ENCODE results near the gene CDK2AP2.

CDK2AP2 gene

GRCh38 chr11:67503119-67504004 lies 4.6 kb downstream of the CDK2AP2 start:
- no peak for DNase-seq (ENCODE audit: low read depth in 3 of 3)

- DNase-seq (ENCODE audit: low read depth in 3 of 3) = no peak
Observed at GRCh38 chr11:67502328-67502979, 5.5 kb downstream of the CDK2AP2 start.

- no peak for DNase-seq (ENCODE audit: low read depth in 3 of 3)
Observed at GRCh38 chr11:67501854-67502253, 6.1 kb downstream of the CDK2AP2 start.

- DNase-seq (ENCODE audit: low read depth in 3 of 3) = no peak
Observed at GRCh38 chr11:67500831-67501715, 6.9 kb downstream of the CDK2AP2 start.

- no peak for DNase-seq (ENCODE audit: low read depth in 3 of 3)
Observed at GRCh38 chr11:67500484-67500821, 7.5 kb downstream of the CDK2AP2 start.

GRCh38 chr11:67499808-67500483 lies 8.0 kb downstream of the CDK2AP2 start:
- DNase-seq (ENCODE audit: low read depth in 3 of 3) = no peak

GRCh38 chr11:67498544-67498972 lies 9.4 kb downstream of the CDK2AP2 start:
- DNase-seq (ENCODE audit: low read depth in 3 of 3) = no peak

GRCh38 chr11:67497656-67498291 lies 10.2 kb downstream of the CDK2AP2 start:
- no peak for DNase-seq (ENCODE audit: low read depth in 3 of 3)

GRCh38 chr11:67496113-67496512 lies 11.8 kb downstream of the CDK2AP2 start:
- no peak for DNase-seq (ENCODE audit: low read depth in 3 of 3)

- no peak for DNase-seq (ENCODE audit: low read depth in 3 of 3)
Observed at GRCh38 chr11:67495234-67496005, 12.5 kb downstream of the CDK2AP2 start.

GRCh38 chr11:67494371-67495233 lies 13.4 kb downstream of the CDK2AP2 start:
- DNase-seq (ENCODE audit: low read depth in 3 of 3) = no peak

GRCh38 chr11:67493548-67494370 lies 14.2 kb downstream of the CDK2AP2 start:
- no peak for DNase-seq (ENCODE audit: low read depth in 3 of 3)

- DNase-seq (ENCODE audit: low read depth in 3 of 3) = peak in 1 of 3 experiments; percentile 50
Observed at GRCh38 chr11:67492801-67493547, 15.0 kb downstream of the CDK2AP2 start.

- no peak for DNase-seq (ENCODE audit: low read depth in 3 of 3)
Observed at GRCh38 chr11:67492069-67492727, 15.8 kb downstream of the CDK2AP2 start.

- no peak for DNase-seq (ENCODE audit: low read depth in 3 of 3)
Observed at GRCh38 chr11:67491276-67492068, 16.5 kb downstream of the CDK2AP2 start.

GRCh38 chr11:67490727-67491065 lies 17.3 kb downstream of the CDK2AP2 start:
- DNase-seq (ENCODE audit: low read depth in 3 of 3) = no peak

Measured in stimulated activated CD4-positive, alpha-beta T cell treated with anti-CD3 and anti-CD28 coated beads, TNF-alpha, amount 100 ng/mL, for 24 hours (primary cell).